HG02970 (cell line): ENCODE measurements around the gene CIPC.

ENCODE experiments used
- ATAC-seq: cut with Tn5 transposase; IDR thresholded peaks from one replicate; pipeline ENCODE4 v1.9.1; 2021; ENCODE audit warnings: mild to moderate bottlenecking, moderate library complexity, moderate number of reproducible peaks; ENCODE audit not compliant: unreplicated experiment, low FRiP score

CIPC gene

GRCh38 chr14:77097700-77098528 is at the start of gene CIPC:
TSS of gene CIPC (plus strand) at chr14:77098258. CDS start at chr14:77105709, 7,451 bp downstream.
- ATAC-seq: peak; percentile 91

GRCh38 chr14:77051116-77051515 is 46.9 kb upstream of the CIPC start:
- ATAC-seq: no peak

- no peak for ATAC-seq
Observed at GRCh38 chr14:77052281-77053044, 45.6 kb upstream of the CIPC start.

GRCh38 chr14:77053046-77053841 is 44.8 kb upstream of the CIPC start:
- ATAC-seq: no peak

- no peak for ATAC-seq
Observed at GRCh38 chr14:77055306-77055705, 42.8 kb upstream of the CIPC start.

- no peak for ATAC-seq
Observed at GRCh38 chr14:77055981-77056380, 42.1 kb upstream of the CIPC start.

- ATAC-seq: no peak
Observed at GRCh38 chr14:77058117-77058516, 39.9 kb upstream of the CIPC start.

GRCh38 chr14:77058785-77059184 is 39.3 kb upstream of the CIPC start:
- no peak for ATAC-seq

- no peak for ATAC-seq
Observed at GRCh38 chr14:77059276-77059915, 38.7 kb upstream of the CIPC start.

GRCh38 chr14:77061630-77062257 is 36.3 kb upstream of the CIPC start:
- no peak for ATAC-seq

- no peak for ATAC-seq
Observed at GRCh38 chr14:77062261-77062660, 35.8 kb upstream of the CIPC start.

- ATAC-seq: no peak
Observed at GRCh38 chr14:77063571-77064171, 34.4 kb upstream of the CIPC start.

GRCh38 chr14:77064521-77065178 is 33.4 kb upstream of the CIPC start:
- ATAC-seq: no peak

GRCh38 chr14:77065851-77066577 is 32.0 kb upstream of the CIPC start:
- no peak for ATAC-seq

- no peak for ATAC-seq
Observed at GRCh38 chr14:77066578-77067172, 31.4 kb upstream of the CIPC start.

- no peak for ATAC-seq
Observed at GRCh38 chr14:77067632-77068516, 30.2 kb upstream of the CIPC start.
